Activated T-helper 9 cell treated with anti-CD3 and anti-CD28 coated beads, Interleukin-2, amount 50 U/mL, for 16 hours (primary cell): Measurements from ENCODE around the gene TBCD.

Source experiments
- DNase-seq: peaks from one replicate; pipeline ENCODE4 v3.0.0-alpha.2; 2020; ENCODE audit warnings: low read depth

Gene TBCD

DNA sequence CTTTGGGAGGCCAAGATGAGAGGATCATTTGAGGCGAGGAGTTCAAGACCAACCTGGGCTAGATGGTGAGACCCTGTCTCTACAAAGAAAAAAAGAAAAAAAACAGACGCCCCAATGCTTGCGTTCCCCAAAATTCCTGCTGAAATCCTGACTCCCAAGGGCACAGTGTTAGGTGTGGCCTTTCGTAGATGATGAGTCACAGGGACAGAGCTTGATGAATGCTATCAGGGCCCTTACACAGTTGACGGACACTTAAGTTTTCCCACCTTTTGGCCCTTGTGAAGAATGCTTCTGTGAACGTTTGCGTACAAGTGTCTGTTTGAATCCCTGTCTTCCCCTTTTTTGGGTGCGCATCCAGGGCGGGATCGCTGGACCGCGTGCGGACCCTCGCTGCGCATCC is 104.5 kb downstream of the TBCD start:
- no peak for DNase-seq

- no peak for DNase-seq
These were observed 106.7 kb downstream of the TBCD start for GRCh38 chr17:82858376-82859126.

DNA sequence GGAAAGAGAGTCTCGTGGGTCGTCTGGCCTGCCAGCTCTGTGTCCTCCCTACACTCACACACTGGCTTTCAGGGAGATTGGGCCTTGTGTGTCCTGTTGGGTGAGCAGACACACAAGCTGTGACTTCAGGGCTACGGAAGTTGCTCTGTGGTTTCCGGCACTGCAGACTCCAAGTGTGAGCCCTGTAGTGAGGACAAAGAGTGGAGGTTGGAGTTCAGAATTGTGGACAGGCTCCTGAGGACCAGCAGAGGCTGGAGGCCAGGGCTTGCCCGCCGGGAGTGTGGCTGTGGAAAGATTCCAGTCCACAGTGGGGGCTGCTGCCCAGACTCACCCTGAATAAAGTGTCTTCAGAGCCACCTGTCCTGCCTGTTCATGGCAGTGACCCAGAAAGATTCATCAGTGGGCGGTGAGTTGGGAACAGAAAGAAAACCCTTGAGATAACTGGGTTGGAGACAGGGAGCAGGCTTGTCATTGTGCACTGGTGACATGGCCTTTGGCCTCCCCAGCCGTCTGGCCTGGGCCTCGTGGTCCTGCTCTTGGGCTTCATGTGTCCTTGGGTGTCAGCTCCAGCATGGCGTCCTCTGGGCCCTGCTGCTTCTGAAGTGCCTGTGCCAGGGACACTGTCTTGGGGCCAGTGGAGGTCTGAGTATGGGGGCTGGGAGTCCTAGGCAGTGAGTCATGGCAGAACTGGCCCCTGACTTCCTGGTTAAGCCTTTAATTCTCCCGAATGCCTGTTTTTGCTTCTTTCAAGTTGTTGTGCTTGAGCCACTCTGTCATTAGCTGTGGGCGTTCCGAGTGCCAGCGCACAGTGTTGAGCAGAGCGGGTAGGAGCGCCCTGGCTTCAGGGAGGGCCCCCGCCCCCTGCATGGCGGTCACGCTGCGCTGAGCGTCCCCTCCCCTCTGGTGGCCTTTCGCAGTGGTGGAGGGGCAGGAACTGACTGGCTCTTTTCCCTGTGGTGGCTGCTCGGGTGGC is 107.9 kb downstream of the TBCD start:
- peak; percentile 42 for DNase-seq

DNA sequence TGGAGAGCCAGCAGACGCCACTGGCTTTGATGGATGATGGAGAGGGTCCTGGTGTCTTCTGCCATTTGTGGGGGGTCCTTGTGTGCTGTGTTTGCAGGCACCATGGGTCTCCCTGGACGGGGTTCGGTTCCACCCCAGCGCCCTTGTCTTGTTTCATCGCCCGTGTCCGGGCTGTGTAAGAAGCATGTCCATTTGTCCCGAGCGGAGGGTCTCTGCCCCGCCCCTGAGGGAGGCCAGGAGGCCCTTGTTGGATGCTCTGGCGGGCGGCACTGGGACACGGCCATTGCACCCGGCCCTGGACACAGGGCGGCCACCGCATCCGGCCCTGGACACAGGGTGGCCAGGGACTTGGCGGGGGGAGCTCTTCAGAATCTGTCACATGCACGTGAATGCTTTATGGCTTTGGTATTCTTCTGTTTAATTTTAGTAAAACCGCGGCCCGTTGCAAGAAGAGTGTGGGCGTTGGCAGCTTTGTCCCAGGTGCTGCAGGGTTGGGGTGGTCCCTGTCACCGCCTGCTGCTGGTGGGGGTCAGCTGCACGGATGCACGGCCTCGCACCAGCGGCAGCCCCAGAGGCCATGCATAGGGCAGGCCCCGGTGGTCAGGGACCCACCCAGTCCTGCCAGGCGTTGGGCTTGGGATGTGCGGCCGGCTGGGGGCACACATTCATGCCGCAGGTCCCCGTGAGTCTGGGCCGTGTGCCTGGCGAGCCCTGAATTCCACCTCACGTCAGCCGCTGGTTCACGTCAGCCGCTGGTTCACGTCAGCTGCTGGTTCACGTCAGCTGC is 108.9 kb downstream of the TBCD start:
- no peak for DNase-seq

DNA sequence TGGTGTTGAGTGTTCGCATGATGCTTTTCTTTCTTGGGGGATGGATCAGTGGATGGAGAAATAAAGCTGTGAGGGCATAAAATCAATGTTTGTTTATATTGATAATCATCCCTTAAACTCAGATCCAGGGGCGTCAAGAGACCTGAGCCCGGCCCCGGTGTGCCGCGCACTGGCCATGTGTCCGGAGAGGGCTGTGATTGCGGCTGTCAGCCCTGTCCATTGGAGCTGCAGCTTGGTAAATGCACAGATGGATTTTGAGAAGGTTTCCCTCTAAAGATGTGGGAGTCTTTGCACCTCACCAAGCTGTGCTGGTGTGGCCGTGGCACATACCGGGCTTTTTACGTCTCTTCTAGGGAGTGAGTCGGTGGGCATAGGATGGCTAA is 109.5 kb downstream of the TBCD start:
- DNase-seq = no peak

- DNase-seq = no peak
These were observed 110.3 kb downstream of the TBCD start for GRCh38 chr17:82862191-82862590.

DNA sequence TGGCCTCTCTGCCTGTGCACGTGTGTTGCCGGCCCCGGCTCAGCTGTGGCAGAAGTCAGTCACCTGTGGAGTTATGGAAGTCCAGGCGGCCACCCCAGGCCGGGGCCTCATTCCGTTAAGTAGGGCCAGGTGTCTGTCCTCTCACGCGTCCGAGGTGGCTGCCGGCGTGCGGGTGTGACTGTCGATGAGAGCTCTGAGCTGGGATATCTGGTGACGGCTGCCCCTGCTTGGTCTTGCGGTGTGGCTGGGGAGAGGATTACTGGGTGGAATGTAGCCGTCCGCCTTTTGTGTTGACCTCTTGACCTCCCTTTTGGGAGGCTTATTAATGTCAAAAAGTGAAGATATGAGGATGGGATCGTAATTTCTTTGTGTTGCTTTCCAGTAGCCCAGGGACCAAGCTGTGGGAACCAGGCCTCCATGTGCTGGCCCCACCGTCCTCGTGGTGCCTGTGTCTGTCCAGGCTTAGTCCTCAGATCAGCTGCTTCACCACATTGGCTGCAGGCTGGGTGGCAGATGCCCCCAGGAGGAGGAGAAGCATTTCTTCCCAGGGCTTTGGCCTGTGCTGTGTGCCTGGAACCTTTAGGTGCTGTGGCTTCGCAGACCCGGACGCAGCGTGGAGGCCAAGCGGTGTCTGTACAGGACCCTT is 111.0 kb downstream of the TBCD start:
- DNase-seq = no peak

- DNase-seq = no peak
These were observed 111.6 kb downstream of the TBCD start for GRCh38 chr17:82863383-82863940.

- peak; percentile 75 for DNase-seq
These were observed 112.3 kb downstream of the TBCD start for GRCh38 chr17:82863941-82864712.

DNA sequence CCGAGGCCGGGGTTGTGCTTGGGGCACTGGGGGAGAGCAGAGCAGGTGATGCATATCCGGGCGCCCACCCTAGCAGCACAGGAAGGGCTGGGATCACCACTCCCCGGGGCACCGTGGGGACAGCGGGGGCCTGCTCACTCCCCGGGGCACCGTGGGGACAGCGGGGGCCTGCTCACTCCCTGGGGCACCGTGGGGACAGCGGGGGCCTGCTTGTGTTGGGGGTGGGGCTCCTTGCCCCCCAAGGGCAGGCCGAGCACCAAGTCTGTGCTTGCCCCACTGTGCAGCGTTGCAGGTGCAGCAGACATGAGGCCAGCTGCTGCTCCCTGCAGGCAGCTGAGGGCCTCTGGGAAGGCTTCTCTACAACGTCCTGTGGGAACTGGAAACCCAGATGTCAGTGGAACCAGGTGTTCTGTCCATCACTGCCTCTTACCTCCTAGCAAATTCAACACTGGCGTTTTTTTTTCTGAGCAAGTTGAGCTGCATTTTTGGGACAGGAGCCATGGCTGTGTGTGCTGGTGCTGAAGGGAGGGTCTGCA is 112.9 kb downstream of the TBCD start:
- DNase-seq = no peak

GRCh38 chr17:82865274-82865673 is 113.4 kb downstream of the TBCD start:
- DNase-seq = no peak

DNA sequence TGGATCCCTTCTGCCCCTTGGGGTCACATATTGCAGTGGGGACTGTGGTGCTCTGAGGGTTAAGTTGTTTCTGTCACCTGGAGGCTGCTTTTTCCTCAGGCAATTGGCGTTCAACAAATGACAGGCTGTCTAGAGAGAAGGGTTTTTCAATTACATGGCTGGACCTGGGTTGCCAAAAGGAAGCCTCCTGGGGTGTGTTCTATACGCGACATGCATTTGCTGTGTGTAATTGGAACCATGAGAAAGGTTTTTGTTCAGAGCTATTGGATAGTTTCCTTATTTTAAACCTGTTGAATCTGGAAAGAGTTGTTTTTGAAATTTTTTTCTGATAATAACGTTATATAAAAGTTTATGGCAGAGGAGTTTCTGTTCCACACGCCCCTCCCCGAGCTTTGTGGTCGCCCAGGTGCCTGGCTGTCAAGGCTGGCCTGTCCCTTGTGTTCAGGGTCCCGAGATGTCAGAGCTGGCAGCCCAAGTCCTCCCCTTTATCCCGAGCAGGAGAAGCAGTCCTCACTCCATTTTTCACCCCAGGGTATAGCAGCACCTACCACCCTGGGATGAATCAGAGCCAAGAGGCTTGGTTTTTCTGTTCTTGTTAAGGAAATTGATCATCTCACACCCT is 114.0 kb downstream of the TBCD start:
- DNase-seq = no peak

GRCh38 chr17:82866590-82867191 is 114.8 kb downstream of the TBCD start:
- DNase-seq = no peak

GRCh38 chr17:82867763-82868325 is 116.0 kb downstream of the TBCD start:
- DNase-seq = no peak

GRCh38 chr17:82868715-82869131 is 116.9 kb downstream of the TBCD start:
- no peak for DNase-seq

DNA sequence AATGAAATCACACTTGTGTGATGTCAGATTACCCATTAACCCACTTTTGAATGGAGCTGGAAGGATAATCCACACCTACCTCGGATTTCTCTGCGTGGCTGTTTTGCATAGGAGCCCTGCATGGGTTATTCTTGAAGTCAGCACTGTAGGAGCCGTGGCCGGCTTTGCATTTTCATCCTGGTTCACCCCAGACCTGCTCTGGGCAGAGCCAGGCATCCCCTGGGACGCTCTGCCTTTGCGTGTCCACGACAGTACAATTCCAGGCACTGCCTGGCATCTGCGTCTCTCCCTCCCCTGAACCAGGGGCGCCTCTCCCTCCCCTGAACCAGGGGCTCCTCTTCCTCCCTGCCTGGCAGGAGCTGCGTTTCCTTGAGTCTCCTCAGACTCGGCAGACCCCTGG is 117.7 kb downstream of the TBCD start:
- DNase-seq = no peak

DNA sequence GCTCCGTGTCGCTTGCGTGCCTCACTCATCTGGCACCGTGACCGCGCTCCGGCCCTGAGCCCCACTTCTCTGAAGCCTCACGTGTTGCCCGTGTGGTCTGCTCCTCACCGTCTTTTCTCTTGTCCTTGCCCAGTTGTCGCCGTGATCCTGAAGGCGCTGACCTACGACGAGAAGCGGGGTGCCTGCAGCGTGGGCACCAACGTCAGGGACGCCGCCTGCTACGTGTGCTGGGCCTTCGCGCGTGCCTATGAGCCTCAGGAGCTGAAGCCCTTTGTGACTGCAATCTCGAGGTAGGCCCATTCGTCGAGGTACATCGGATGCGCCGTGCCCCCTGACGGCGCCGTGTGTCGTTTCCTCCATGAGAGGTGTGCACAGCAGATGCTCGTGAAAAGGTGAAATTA is 118.2 kb downstream of the TBCD start:
- no peak for DNase-seq

DNA sequence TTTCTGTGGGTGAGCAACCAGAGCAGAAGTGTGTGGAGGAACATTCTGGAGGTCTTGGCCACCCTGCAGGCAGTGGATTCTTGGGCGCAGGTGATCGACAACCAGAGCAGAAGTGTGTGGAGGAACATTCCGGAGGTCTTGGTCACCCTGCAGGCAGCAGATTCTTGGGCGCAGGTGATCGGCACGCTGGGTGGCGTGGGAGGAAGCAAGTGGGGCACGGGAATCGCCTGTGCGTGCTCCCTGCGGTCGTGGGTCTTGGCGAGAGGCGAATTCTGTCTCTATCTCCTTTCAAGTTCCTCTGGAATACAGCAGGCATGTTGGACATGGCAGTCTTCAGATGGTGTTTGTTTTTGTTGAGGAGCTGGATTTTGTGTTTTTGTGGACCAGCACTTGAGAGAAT is 118.7 kb downstream of the TBCD start:
- no peak for DNase-seq

- no peak for DNase-seq
These were observed 119.4 kb downstream of the TBCD start for GRCh38 chr17:82871056-82871775.
